Inflammatory macrophage treated with lipopolysaccharide for 4 hours (primary cell): Measurements from ENCODE around the gene DNMT3A.

Experiments used
- DNase-seq: peaks from one replicate; pipeline ENCODE4 v3.0.0-alpha.2; 2020

Gene DNMT3A

GRCh38 chr2:25341753-25342371, at the start of gene DNMT3A:
Gene DNMT3A (minus strand): TSS chr2:25341925. CDS start chr2:25313984, 27,941 bp downstream.
- DNase-seq = peak; percentile 45

- DNase-seq = no peak
These were observed 47.4 kb upstream of the DNMT3A start for GRCh38 chr2:25389161-25389560.

- no peak for DNase-seq
These were observed 46.8 kb upstream of the DNMT3A start for GRCh38 chr2:25388491-25388890.

- no peak for DNase-seq
These were observed 46.2 kb upstream of the DNMT3A start for GRCh38 chr2:25387876-25388449.

- DNase-seq = peak; percentile 21
These were observed 45.5 kb upstream of the DNMT3A start for GRCh38 chr2:25386971-25387875.

GRCh38 chr2:25385910-25386309, 44.2 kb upstream of the DNMT3A start:
- no peak for DNase-seq

GRCh38 chr2:25383806-25384205, 42.1 kb upstream of the DNMT3A start:
- no peak for DNase-seq

GRCh38 chr2:25381502-25381901, 39.8 kb upstream of the DNMT3A start:
- DNase-seq = peak; percentile 43

GRCh38 chr2:25380586-25381375, 39.1 kb upstream of the DNMT3A start:
- no peak for DNase-seq

GRCh38 chr2:25380023-25380422, 38.3 kb upstream of the DNMT3A start:
- DNase-seq = no peak

GRCh38 chr2:25379535-25379934, 37.8 kb upstream of the DNMT3A start:
- no peak for DNase-seq

GRCh38 chr2:25378731-25379490, 37.2 kb upstream of the DNMT3A start:
- DNase-seq = peak; percentile 51

- no peak for DNase-seq
These were observed 36.2 kb upstream of the DNMT3A start for GRCh38 chr2:25377822-25378421.

- DNase-seq = peak; percentile 76
These were observed 35.3 kb upstream of the DNMT3A start for GRCh38 chr2:25376750-25377621.

- DNase-seq = no peak
These were observed 34.3 kb upstream of the DNMT3A start for GRCh38 chr2:25375989-25376545.

- DNase-seq = no peak
These were observed 33.8 kb upstream of the DNMT3A start for GRCh38 chr2:25375371-25375988.

- no peak for DNase-seq
These were observed 33.1 kb upstream of the DNMT3A start for GRCh38 chr2:25374827-25375226.

- no peak for DNase-seq
These were observed 32.7 kb upstream of the DNMT3A start for GRCh38 chr2:25374411-25374810.

- DNase-seq = no peak
These were observed 31.7 kb upstream of the DNMT3A start for GRCh38 chr2:25373269-25373981.
